ENCODE data around the gene CZIB.

Gene CZIB

GRCh38 chr1:53241828-53242227 is 21.4 kb upstream of the CZIB start:
- Histone ChIP-seq H3K79me2 (ENCODE audit: low read length) (peaks cover 15% of the 10 kb centered on the region), H3K9me2 (replicated peaks; ENCODE audit: insufficient read depth, low read length) (no peaks in the 10 kb centered on the region), H3K4me1 (ENCODE audit: low read length) (peaks cover 8% of the 10 kb centered on the region), H3K27me3 (replicated peaks; ENCODE audit: insufficient read depth, low read length) (no peaks in the 10 kb centered on the region), H3K9ac (ENCODE audit: low read length) (no peak overlapping the region), H4K20me1 (ENCODE audit: insufficient read depth, low read length) (no peaks in the 10 kb centered on the region), H2AFZ (ENCODE audit: low read length) (no peak overlapping the region), H3F3A (ENCODE audit: insufficient read depth, low read length) (peaks cover 8% of the 10 kb centered on the region), H3K27ac (ENCODE audit: low read length) (no peak overlapping the region), H3K9me3 (replicated peaks; ENCODE audit: insufficient read depth, low read length) (no peaks in the 10 kb centered on the region), H3K4me2 (ENCODE audit: low read depth, low read length) (no peak overlapping the region), H3K4me3 (ENCODE audit: low read length) (no peak overlapping the region), H3K36me3 (replicated peaks; ENCODE audit: insufficient read depth, low read length) (peaks cover 11% of the 10 kb centered on the region; the same call in 1 of the 2 replicates)
- TF ChIP-seq EZH2 (optimal IDR thresholded peaks at IDR 0.05; ENCODE audit: low read depth, low read length): no peak
- TF ChIP-seq EZH2phosphoT487 (IDR thresholded peaks at IDR 0.05; ENCODE audit: low read length): no peak
- TF ChIP-seq CTCF (IDR thresholded peaks at IDR 0.05; ENCODE audit: low read length): no peak
- DNase-seq: no peak

GRCh38 chr1:53238197-53239155 is 18.0 kb upstream of the CZIB start, which contains the start of gene MAGOH:
Gene MAGOH, minus strand, starts transcription at chr1:53238518. Its CDS starts 70 bp downstream, at chr1:53238448.
- H3F3A ChIP-seq (ENCODE audit: insufficient read depth, low read length): peaks cover 8% of the 10 kb centered on the region

GRCh38 chr1:53237638-53238037 is 17.2 kb upstream of the CZIB start:
- peak overlapping the region; percentile 70 for H3K4me2 ChIP-seq (ENCODE audit: low read depth, low read length)
- peak overlapping the region; percentile 52; the same call in 1 of the 2 replicates for H3K27ac ChIP-seq (ENCODE audit: low read length)
- peaks cover 8% of the 10 kb centered on the region for H3F3A ChIP-seq (ENCODE audit: insufficient read depth, low read length)
- peak overlapping the region; percentile 97 for H3K4me3 ChIP-seq (ENCODE audit: low read length)
- no peaks in the 10 kb centered on the region for H4K20me1 ChIP-seq (ENCODE audit: insufficient read depth, low read length)
- DNase-seq: no peak
- TF ChIP-seq EZH2phosphoT487 (IDR thresholded peaks at IDR 0.05; ENCODE audit: low read length) (no peak), CTCF (IDR thresholded peaks at IDR 0.05; ENCODE audit: low read length) (no peak), EZH2 (optimal IDR thresholded peaks at IDR 0.05; ENCODE audit: low read depth, low read length) (no peak)
- H3K79me2 ChIP-seq (ENCODE audit: low read length): peaks cover 42% of the 10 kb centered on the region
- peaks cover under 1% of the 10 kb centered on the region; the same call in 1 of the 2 replicates for H3K36me3 ChIP-seq (replicated peaks; ENCODE audit: insufficient read depth, low read length)
- no peaks in the 10 kb centered on the region for H3K9me2 ChIP-seq (replicated peaks; ENCODE audit: insufficient read depth, low read length)
- no peaks in the 10 kb centered on the region for H3K27me3 ChIP-seq (replicated peaks; ENCODE audit: insufficient read depth, low read length)
- no peaks in the 10 kb centered on the region for H3K9me3 ChIP-seq (replicated peaks; ENCODE audit: insufficient read depth, low read length)
- H3K9ac ChIP-seq (ENCODE audit: low read length): peak overlapping the region; percentile 87
- H2AFZ ChIP-seq (ENCODE audit: low read length): peak overlapping the region; percentile 73
- H3K4me1 ChIP-seq (ENCODE audit: low read length): peaks cover 4% of the 10 kb centered on the region; the same call in 1 of the 2 replicates

More at GRCh38 chr1:53238197-53239155, 18.0 kb upstream of the CZIB start, which contains the start of gene MAGOH:
- H3K36me3 ChIP-seq (replicated peaks; ENCODE audit: insufficient read depth, low read length): no peaks in the 10 kb centered on the region; the same call in 1 of the 2 replicates
- H3K27ac ChIP-seq (ENCODE audit: low read length): peak within 1 kb of the TSS; percentile 52; the same call in 1 of the 2 replicates
- no peak for TF ChIP-seq CTCF (IDR thresholded peaks at IDR 0.05; ENCODE audit: low read length)
- no peak for TF ChIP-seq EZH2 (optimal IDR thresholded peaks at IDR 0.05; ENCODE audit: low read depth, low read length)
- no peak for TF ChIP-seq EZH2phosphoT487 (IDR thresholded peaks at IDR 0.05; ENCODE audit: low read length)
- H3K9me3 ChIP-seq (replicated peaks; ENCODE audit: insufficient read depth, low read length): no peaks in the 10 kb centered on the region
- H3K79me2 ChIP-seq (ENCODE audit: low read length): peaks cover 42% of the 10 kb centered on the region
- peaks cover 4% of the 10 kb centered on the region; the same call in 1 of the 2 replicates for H3K4me1 ChIP-seq (ENCODE audit: low read length)
- no peaks in the 10 kb centered on the region for H3K27me3 ChIP-seq (replicated peaks; ENCODE audit: insufficient read depth, low read length)
- no peaks in the 10 kb centered on the region for H3K9me2 ChIP-seq (replicated peaks; ENCODE audit: insufficient read depth, low read length)
- H3K4me3 ChIP-seq (ENCODE audit: low read length): peak within 1 kb of the TSS; percentile 97
- H3K4me2 ChIP-seq (ENCODE audit: low read depth, low read length): peak within 1 kb of the TSS; percentile 70
- no peaks in the 10 kb centered on the region for H4K20me1 ChIP-seq (ENCODE audit: insufficient read depth, low read length)
- H2AFZ ChIP-seq (ENCODE audit: low read length): peak within 1 kb of the TSS; percentile 86
- H3K9ac ChIP-seq (ENCODE audit: low read length): peak within 1 kb of the TSS; percentile 87
- DNase-seq: peak; percentile 99
